Astrocyte (in vitro differentiated cells and primary cell): ENCODE measurements around the gene GLB1L.

Experiments
- CTCF ChIP-seq: IDR thresholded peaks from 2 replicates; pipeline ENCODE4 v1.5.1; 2011; ENCODE audit warnings: low read depth, mild to moderate bottlenecking, inconsistent platforms, low read length, moderate library complexity; ENCODE audit not compliant: insufficient read depth
- EZH2 ChIP-seq: IDR thresholded peaks from 2 replicates; pipeline ENCODE4 v1.6.1; 2012; ENCODE audit warnings: mild to moderate bottlenecking, low read length, inconsistent platforms; ENCODE audit not compliant: insufficient read depth

- no peak for TF ChIP-seq CTCF
- TF ChIP-seq EZH2 = peak; percentile 21
These were observed 7.9 kb upstream of the GLB1L start, which contains the start of gene TUBA4B for GRCh38 chr2:219252900-219253752.
